A549 (cell line): ENCODE measurements around the gene ROBO1. TPM values are rescaled to one million over a fixed set of nuclear protein-coding genes. Genes with fewer than 3 reads are reported as not detected.

Experiments
- ATAC-seq, 2 experiments: fragments of 200-7000 bp in 1 of 2; fragments of >200 bp in 1 of 2; cut with Nextera tagmentation in 1 of 2; cut with Tn5 transposase in 1 of 2; 3 replicates each; pipeline versions ENCODE4 v1.8.0 to v1.9.1; 2018 to 2020; ENCODE audit warnings: mild to moderate bottlenecking in 1 of 2, moderate library complexity in 1 of 2
- CTCF ChIA-PET: fragments of 300-600 bp; sonication (Branson Sonifier 250); formaldehyde crosslinking; extraction: SDS; loops from one replicate; lab custom pipeline; 2021; ENCODE audit warnings: antibody characterized with exemption, inconsistent platforms; lab: Yijun Ruan, JAX
- POLR2A ChIA-PET: fragments of 350-600 bp; formaldehyde crosslinking; extraction: SDS; loops from one replicate; lab custom pipeline; 2021; ENCODE audit warnings: antibody characterized with exemption, inconsistent platforms; lab: Yijun Ruan, JAX
- DNase-seq, 2 experiments: peaks; one replicate each; pipeline versions ENCODE4 v3.0.0 to v3.0.0-alpha.2; 2011 to 2016; ENCODE audit warnings: low read depth in 1 of 2, low spot score in 1 of 2
- FAIRE-seq: peaks from 2 replicates; lab custom pipeline; 2011; peaks lifted over from hg19 to GRCh38; lab: Jason Lieb, UNC
- H3K27ac ChIP-seq, 2 experiments: fragments of >200 bp; sonication (Bioruptor Twin); formaldehyde crosslinking; 3 replicates each; pipeline ENCODE4 v1.5.1; 2016 to 2017
- H3K4me1 ChIP-seq: fragments of >200 bp; sonication (Bioruptor Twin); formaldehyde crosslinking; 3 replicates; pipeline ENCODE4 v1.6.1; 2016
- H3K4me2 ChIP-seq: fragments of >200 bp; sonication (Bioruptor Twin); formaldehyde crosslinking; 3 replicates; pipeline ENCODE4 v1.6.1; 2016
- H3K4me3 ChIP-seq: fragments of >200 bp; sonication (Bioruptor Twin); formaldehyde crosslinking; 3 replicates; pipeline ENCODE4 v1.5.1; 2016
- H3K9me3 ChIP-seq: fragments of >200 bp; sonication (Bioruptor Twin); formaldehyde crosslinking; 3 replicates; pipeline ENCODE4 v1.6.1; 2016
- BCL3 ChIP-seq: fragments of >200 bp; sonication (Bioruptor Twin); formaldehyde crosslinking; IDR thresholded peaks from 3 replicates; pipeline ENCODE4 v1.6.1; 2016
- CEBPB ChIP-seq, 2 experiments: fragments of >200 bp in 1 of 2; sonication (Bioruptor Twin) in 1 of 2; formaldehyde crosslinking in 1 of 2; IDR thresholded peaks; 2 replicates each; pipeline ENCODE4 v1.6.1; 2012 to 2016
- CHD2 ChIP-seq: fragments of 150-350 bp; IDR thresholded peaks from 2 replicates; pipeline ENCODE4 v1.6.1; 2014; ENCODE audit warnings: low read length; ENCODE audit not compliant: partially characterized antibody
- CHD4 ChIP-seq: fragments of 200-600 bp; sonication (generic); IDR thresholded peaks from 2 replicates; pipeline ENCODE4 v1.6.1; 2016; ENCODE audit warnings: antibody characterized with exemption, mild to moderate bottlenecking, borderline replicate concordance
- ESRRA ChIP-seq: fragments of 150-350 bp; IDR thresholded peaks from 2 replicates; pipeline ENCODE4 v1.6.1; 2014; ENCODE audit warnings: mild to moderate bottlenecking, low read length, borderline replicate concordance
- FOSB ChIP-seq: fragments of 250-450 bp; sonication (Bioruptor Pico); IDR thresholded peaks from 2 replicates; pipeline ENCODE4 v1.5.0; 2020; ENCODE audit warnings: mild to moderate bottlenecking, moderate library complexity
- GATA3 ChIP-seq: IDR thresholded peaks from 2 replicates; pipeline ENCODE4 v1.6.1; 2012; ENCODE audit warnings: borderline replicate concordance
- HDAC2 ChIP-seq: fragments of 200-600 bp; sonication (generic); IDR thresholded peaks from 2 replicates; pipeline ENCODE4 v1.6.1; 2016
- HES2 ChIP-seq: fragments of >200 bp; sonication (Bioruptor Twin); formaldehyde crosslinking; IDR thresholded peaks from 2 replicates; pipeline ENCODE4 v1.6.1; 2016
- HEYL ChIP-seq: fragments of 250-450 bp; sonication (Bioruptor Pico); IDR thresholded peaks from 2 replicates; pipeline ENCODE4 v1.8.0; 2021; ENCODE audit warnings: mild to moderate bottlenecking, moderate library complexity
- HOXA7 ChIP-seq: fragments of 250-450 bp; sonication (Bioruptor Pico); IDR thresholded peaks from 2 replicates; pipeline ENCODE4 v1.5.0; 2020; ENCODE audit warnings: mild to moderate bottlenecking, moderate library complexity
- HOXB13 ChIP-seq: fragments of 250-450 bp; sonication (Bioruptor Pico); IDR thresholded peaks from 2 replicates; pipeline ENCODE4 v1.5.0; 2020; ENCODE audit warnings: low read depth, mild to moderate bottlenecking, moderate library complexity
- JUN ChIP-seq, 2 experiments: fragments of >200 bp; sonication (Bioruptor Twin); formaldehyde crosslinking; IDR thresholded peaks; 2 replicates in 1 of 2; 3 replicates in 1 of 2; pipeline ENCODE4 v1.6.1; 2016 to 2017
- JUNB ChIP-seq: fragments of >200 bp; sonication (Bioruptor Twin); formaldehyde crosslinking; IDR thresholded peaks from 2 replicates; pipeline ENCODE4 v1.6.1; 2016
- KDM5A ChIP-seq: fragments of 200-600 bp; sonication (generic); IDR thresholded peaks from 2 replicates; pipeline ENCODE4 v1.6.1; 2016; ENCODE audit warnings: antibody characterized with exemption, mild to moderate bottlenecking
- NFE2L2 ChIP-seq: fragments of 150-350 bp; conservative IDR thresholded peaks from 2 replicates; pipeline ENCODE4 v1.6.1; 2014; ENCODE audit warnings: low read length
- NPAS2 ChIP-seq: fragments of 250-450 bp; sonication (Bioruptor Pico); IDR thresholded peaks from 2 replicates; pipeline ENCODE4 v1.8.0; 2022; ENCODE audit warnings: mild to moderate bottlenecking, moderate library complexity, borderline replicate concordance
- NR3C1 ChIP-seq: fragments of >200 bp; sonication (Bioruptor Twin); formaldehyde crosslinking; IDR thresholded peaks from 3 replicates; pipeline ENCODE4 v1.6.1; 2017
- PBX3 ChIP-seq: IDR thresholded peaks from 2 replicates; pipeline ENCODE4 v1.6.1; 2012
- PHF8 ChIP-seq: fragments of 200-600 bp; sonication (generic); IDR thresholded peaks from 2 replicates; pipeline ENCODE4 v1.6.1; 2016; ENCODE audit warnings: low read depth, mild to moderate bottlenecking, antibody characterized with exemption, moderate library complexity, borderline replicate concordance
- POLR2A ChIP-seq: IDR thresholded peaks from 2 replicates; pipeline ENCODE4 v1.6.1; 2012; ENCODE audit warnings: mild to moderate bottlenecking, low read length
- POLR2AphosphoS2 ChIP-seq: conservative IDR thresholded peaks from 2 replicates; pipeline ENCODE4 v1.6.1; 2012; ENCODE audit warnings: low read length, improper control_type of control experiment, inconsistent platforms
- RAD21 ChIP-seq, 2 experiments: fragments of >200 bp in 1 of 2; sonication (Bioruptor Twin) in 1 of 2; formaldehyde crosslinking in 1 of 2; IDR thresholded peaks in 1 of 2; conservative IDR thresholded peaks in 1 of 2; 2 replicates in 1 of 2; 3 replicates in 1 of 2; pipeline ENCODE4 v1.6.1; 2012 to 2018; ENCODE audit warnings: inconsistent platforms in 1 of 2
- RARB ChIP-seq: fragments of 250-450 bp; sonication (Bioruptor Pico); IDR thresholded peaks from 2 replicates; pipeline ENCODE4 v1.8.0; 2021; ENCODE audit warnings: mild to moderate bottlenecking, moderate library complexity
- SMC3 ChIP-seq: fragments of >200 bp; sonication (Bioruptor Twin); formaldehyde crosslinking; IDR thresholded peaks from 3 replicates; pipeline ENCODE4 v1.6.1; 2018; ENCODE audit warnings: inconsistent platforms
- SREBF2 ChIP-seq: fragments of 450-650 bp; IDR thresholded peaks from 2 replicates; pipeline ENCODE4 v1.6.1; 2014; ENCODE audit warnings: mild to moderate bottlenecking, moderate library complexity
- TFCP2L1 ChIP-seq: fragments of 250-450 bp; sonication (Bioruptor Pico); IDR thresholded peaks from 2 replicates; pipeline ENCODE4 v1.5.0; 2021; ENCODE audit warnings: mild to moderate bottlenecking
- ZC3H11A ChIP-seq: fragments of 450-650 bp; IDR thresholded peaks from 2 replicates; pipeline ENCODE4 v1.6.1; 2014; ENCODE audit warnings: antibody characterized with exemption, mild to moderate bottlenecking
- ZNF302 ChIP-seq: fragments of 250-450 bp; sonication (Bioruptor Pico); IDR thresholded peaks from 2 replicates; pipeline ENCODE4 v1.9.0; 2021; ENCODE audit warnings: inconsistent platforms, mild to moderate bottlenecking, moderate library complexity
- ZSCAN20 ChIP-seq: fragments of 250-450 bp; sonication (Bioruptor Pico); IDR thresholded peaks from 2 replicates; pipeline ENCODE4 v1.8.0; 2022; ENCODE audit warnings: mild to moderate bottlenecking, moderate library complexity
- WGBS: methylation state at CpG from one replicate; pipeline ENCODE4 v1.1.6; 2017; ENCODE audit errors: missing lambda C conversion rate; 5-methylcytosine and 5-hydroxymethylcytosine counted together
- polyA plus RNA-seq, 4 experiments: library from polyadenylated mRNA; depleted of rRNA in 3 of 4; stranded (reverse); fragments of >200 nt; fragmentation: RNase III in 1 of 4; extraction: RNeasy Plus Mini Kit Qiagen cat#74134 plus additional on column Dnase treatment in 1 of 4; gene quantifications; 2 replicates in 3 of 4; 3 replicates in 1 of 4; pipeline ENCODE4 v1.2.3, GENCODE V29; 2011 to 2017

Gene ROBO1
- polyA plus RNA-seq, 2 of the 4 experiments (the other 2 are of a cell fraction), result 25.3 to 35.6 TPM

GRCh38 chr3:79286882-79287281 lies 480.9 kb downstream of the ROBO1 start:
- Histone ChIP-seq H3K4me3 (no peak overlapping the region), H3K9me3 (no peaks in the 10 kb centered on the region), H3K4me2 (no peak overlapping the region), H3K27ac (no peak overlapping the region), H3K4me1 (no peaks in the 10 kb centered on the region)
- 23% methylated on average over 3 of the region's 3 CpGs for WGBS
- POLR2A ChIA-PET, result no interaction called here
- CTCF ChIA-PET, result no interaction called here
- no peak for TF ChIP-seq CEBPB (IDR thresholded peaks at IDR 0.05)
- no peak for TF ChIP-seq ZC3H11A
- TF ChIP-seq JUNB, result no peak
- TF ChIP-seq SREBF2, result no peak
- no peak for TF ChIP-seq PBX3
- no peak for TF ChIP-seq KDM5A
- no peak for TF ChIP-seq GATA3
- no peak for DNase-seq
- ATAC-seq, result no peak
- FAIRE-seq, result no peak

GRCh38 chr3:79285871-79286270 lies 481.9 kb downstream of the ROBO1 start:
- FAIRE-seq (no peak), DNase-seq (no peak), ATAC-seq (no peak)
- no peak overlapping the region for H3K4me3 ChIP-seq
- H3K4me1 ChIP-seq, result no peaks in the 10 kb centered on the region
- H3K9me3 ChIP-seq, result no peaks in the 10 kb centered on the region
- ChIA-PET POLR2A (no interaction called here), CTCF (no interaction called here)
- no peak overlapping the region for H3K27ac ChIP-seq
- TF ChIP-seq ESRRA (no peak), SMC3 (no peak), HES2 (no peak), POLR2AphosphoS2 (no peak), HOXA7 (no peak), HOXB13 (CRISPR knock-in tag) (no peak), NPAS2 (no peak), NR3C1 (no peak), ZSCAN20 (no peak), CHD2 (no peak), TFCP2L1 (CRISPR knock-in tag) (no peak), HEYL (CRISPR knock-in tag) (no peak)
- 19% methylated on average over 2 of the region's 2 CpGs for WGBS
- H3K4me2 ChIP-seq, result no peak overlapping the region

- H3K4me1 ChIP-seq, result no peaks in the 10 kb centered on the region
- WGBS, result 46% methylated on average over 3 of the region's 3 CpGs
- no peak for DNase-seq
- ATAC-seq, result no peak
- no peak overlapping the region for H3K27ac ChIP-seq
- no peaks in the 10 kb centered on the region for H3K9me3 ChIP-seq
- no peak overlapping the region for H3K4me2 ChIP-seq
- POLR2A ChIA-PET, result no interaction called here
- no peak overlapping the region for H3K4me3 ChIP-seq
- TF ChIP-seq POLR2A, result no peak
- no peak for TF ChIP-seq NFE2L2
- no peak for TF ChIP-seq HDAC2
- TF ChIP-seq BCL3, result no peak
- TF ChIP-seq FOSB, result no peak
- no peak for TF ChIP-seq POLR2AphosphoS2
- TF ChIP-seq PHF8, result no peak
- TF ChIP-seq ZNF302 (CRISPR knock-in tag), result no peak
- TF ChIP-seq CHD4, result no peak
- TF ChIP-seq NPAS2, result no peak
- TF ChIP-seq HEYL (CRISPR knock-in tag), result no peak
- no peak for TF ChIP-seq SREBF2
- no peak for TF ChIP-seq RARB (CRISPR knock-in tag)
- no peak for TF ChIP-seq TFCP2L1 (CRISPR knock-in tag)
- TF ChIP-seq RAD21 (conservative IDR thresholded peaks at IDR 0.05 in 1 of 2, IDR thresholded peaks at IDR 0.05 in 1 of 2), result no peak
- no peak for TF ChIP-seq CHD2
- no peak for TF ChIP-seq JUNB
- TF ChIP-seq JUN (IDR thresholded peaks at IDR 0.05), result no peak
- no peak for FAIRE-seq
- CTCF ChIA-PET, result no interaction called here
Measured at GRCh38 chr3:79285380-79285779, 482.4 kb downstream of the ROBO1 start.
